NCI-H128 (cell line): ENCODE measurements around the gene ADI1.
"Not testable (repeated sequence)": the region's sequence is repeated elsewhere in the genome, so short reads cannot be mapped to it uniquely, and the experiment has no call there.

Experiments used
- DNase-seq: peaks from one replicate; lab custom pipeline; 2025; ENCODE audit not compliant: unreplicated experiment; lab: John Stamatoyannopoulos, UW

Gene ADI1

GRCh38 chr2:3494984-3495666 lies 24.2 kb downstream of the ADI1 start:
- no peak for DNase-seq

GRCh38 chr2:3493615-3494007 lies 25.7 kb downstream of the ADI1 start:
- no peak for DNase-seq

- no peak for DNase-seq
Measured at GRCh38 chr2:3492951-3493614, 26.2 kb downstream of the ADI1 start.

- DNase-seq, result not testable (repeated sequence)
Measured at GRCh38 chr2:3492475-3492787, 26.9 kb downstream of the ADI1 start.

GRCh38 chr2:3491716-3492474 lies 27.4 kb downstream of the ADI1 start:
- no peak for DNase-seq

GRCh38 chr2:3491306-3491705 lies 28.0 kb downstream of the ADI1 start:
- no peak for DNase-seq

DNA sequence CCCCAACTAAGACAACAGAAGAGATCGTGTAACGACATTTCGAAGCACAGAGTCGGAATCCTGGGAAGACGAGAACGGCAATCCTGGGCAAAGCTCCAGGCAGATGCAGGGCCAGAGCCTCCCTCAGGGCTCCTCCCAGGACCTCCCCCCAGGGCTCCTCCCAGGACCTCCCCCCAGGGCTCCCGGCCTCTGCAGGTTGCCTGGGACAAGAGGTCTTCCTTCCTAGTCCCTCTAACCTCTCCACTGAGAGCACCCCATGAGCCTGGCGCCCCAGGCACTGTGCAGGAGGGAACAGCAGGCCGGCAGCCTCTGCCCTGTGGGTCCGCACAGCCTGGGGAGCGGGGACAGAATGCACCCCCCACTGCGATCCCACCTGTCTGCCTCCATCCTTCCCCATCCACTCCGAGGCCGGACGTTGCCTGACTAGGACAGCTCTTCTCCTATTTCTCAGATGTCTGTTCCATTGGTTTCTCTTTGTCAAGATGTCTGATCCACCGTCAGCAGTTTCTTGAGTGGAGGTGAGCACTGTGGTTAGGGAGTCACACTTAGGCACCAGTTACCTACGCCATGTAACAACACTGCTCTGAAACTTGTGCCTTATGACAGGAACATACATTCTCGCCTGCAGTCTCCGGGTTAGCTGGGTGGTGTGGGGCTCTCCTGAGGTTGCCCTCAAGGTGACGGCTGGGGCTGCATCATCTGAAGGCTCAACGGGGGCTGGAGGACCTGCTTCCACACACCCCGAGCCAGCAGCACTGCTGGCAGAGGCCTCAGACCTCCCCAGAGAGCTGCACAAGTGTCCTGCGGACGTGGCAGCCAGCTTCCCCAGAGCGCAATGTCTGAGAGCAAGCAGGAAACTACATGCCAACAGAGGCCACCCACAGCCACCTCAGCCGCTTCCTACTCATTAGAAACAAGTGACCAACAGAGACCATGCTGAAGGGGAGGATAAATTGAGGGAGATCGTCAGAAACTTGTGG lies 28.9 kb downstream of the ADI1 start:
- no peak for DNase-seq

DNA sequence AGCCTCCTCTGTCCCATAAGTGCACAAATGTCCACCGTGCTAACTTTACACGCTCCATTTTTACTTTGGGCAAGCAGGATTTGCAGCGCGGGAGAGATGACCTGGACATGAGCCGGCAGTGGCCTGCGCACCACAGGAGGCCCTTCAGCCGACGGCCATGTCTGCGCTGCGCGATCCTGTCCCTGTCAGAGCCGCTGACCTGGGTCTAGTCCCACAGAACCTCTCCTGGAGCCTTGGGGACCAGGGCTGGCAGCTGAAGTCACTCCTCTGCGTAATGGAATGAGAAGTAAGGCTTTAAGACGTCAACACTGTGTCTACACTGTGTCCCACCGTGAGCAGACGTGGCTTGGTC lies 29.6 kb downstream of the ADI1 start:
- no peak for DNase-seq

DNA sequence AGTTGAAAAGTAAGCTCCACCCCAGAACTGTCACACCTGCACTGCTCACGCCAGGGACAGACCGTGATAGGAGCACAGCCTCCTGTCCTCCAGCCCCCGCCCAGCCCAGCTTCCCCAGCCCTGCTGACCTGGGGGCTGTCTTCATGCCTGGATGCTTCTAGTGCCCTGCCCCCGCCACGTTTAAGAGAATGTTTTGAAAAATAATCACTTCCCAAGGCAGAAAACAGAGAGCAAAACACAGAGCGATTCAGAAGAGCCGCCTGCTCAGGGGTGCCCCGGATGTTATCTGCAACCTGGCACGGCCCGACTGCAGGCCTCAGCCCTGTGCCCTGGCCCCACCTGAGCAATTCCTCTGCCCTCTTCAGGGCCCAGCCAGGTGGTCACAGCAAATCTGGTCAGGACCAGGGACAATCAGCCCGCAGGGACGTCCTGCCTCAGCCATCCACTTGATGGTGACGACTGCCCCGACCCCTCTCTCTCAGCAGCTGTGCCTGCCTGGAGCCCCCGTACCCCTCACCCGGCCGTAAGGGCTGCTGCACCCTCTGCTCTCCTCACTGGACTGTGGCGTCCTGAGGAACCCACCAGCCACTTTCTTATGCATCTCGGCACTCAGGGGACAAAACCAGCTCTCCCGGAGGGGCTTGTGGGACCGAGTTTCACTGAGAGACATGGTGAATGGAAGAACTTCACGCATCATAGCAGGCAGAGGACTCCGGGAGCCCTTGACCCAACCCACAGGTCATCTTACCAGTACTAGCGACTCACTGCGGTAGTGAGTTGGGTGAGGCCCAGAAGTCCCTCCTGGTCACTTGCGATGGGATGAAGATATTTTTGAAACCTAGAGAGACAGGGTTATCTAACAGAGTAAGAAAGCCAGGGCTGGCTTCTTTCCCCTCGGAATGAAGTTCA lies 30.2 kb downstream of the ADI1 start:
- no peak for DNase-seq

DNA sequence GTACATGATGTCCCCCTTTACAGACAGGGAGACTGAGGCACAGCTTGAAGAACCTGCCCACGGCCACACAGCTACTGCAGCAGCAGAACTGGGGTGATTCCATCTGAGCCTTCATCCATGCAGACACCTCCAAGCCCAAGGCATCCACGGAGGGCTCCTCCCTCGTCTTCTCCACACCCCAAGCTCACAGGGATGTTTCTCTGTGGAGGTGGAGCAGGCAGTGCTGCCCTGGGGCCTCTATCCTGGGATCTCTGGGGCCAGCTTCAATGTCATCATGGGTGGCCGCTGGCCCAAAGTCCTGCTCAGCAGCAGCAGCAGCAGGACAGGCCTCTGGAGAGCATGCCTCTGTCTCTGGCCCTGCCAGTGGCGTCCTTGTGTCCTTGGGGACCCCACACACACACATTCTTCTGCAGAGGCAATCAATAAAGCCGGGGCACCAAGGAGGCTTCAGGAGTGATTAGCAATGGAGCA lies 31.2 kb downstream of the ADI1 start:
- DNase-seq, result no peak

DNA sequence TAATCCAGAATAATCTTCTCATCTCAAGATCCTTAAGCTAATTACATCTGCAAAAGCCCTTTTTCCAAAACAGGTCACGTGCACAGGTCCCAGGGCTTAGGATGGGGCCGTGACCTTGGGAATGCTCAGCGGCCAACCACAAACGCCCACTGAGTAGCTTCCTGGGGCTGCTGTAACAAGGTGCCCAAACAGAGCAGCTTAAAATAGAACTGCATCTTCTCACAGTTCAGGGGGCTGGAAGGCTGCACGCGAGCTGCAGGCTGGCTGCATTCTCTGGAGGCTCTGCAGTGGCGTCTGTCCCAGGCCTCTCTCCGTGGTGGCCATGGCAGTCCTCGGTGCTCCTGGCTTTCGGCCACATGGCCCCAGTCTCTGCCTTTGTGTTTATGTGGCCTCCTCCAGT lies 31.9 kb downstream of the ADI1 start:
- DNase-seq, result no peak

DNA sequence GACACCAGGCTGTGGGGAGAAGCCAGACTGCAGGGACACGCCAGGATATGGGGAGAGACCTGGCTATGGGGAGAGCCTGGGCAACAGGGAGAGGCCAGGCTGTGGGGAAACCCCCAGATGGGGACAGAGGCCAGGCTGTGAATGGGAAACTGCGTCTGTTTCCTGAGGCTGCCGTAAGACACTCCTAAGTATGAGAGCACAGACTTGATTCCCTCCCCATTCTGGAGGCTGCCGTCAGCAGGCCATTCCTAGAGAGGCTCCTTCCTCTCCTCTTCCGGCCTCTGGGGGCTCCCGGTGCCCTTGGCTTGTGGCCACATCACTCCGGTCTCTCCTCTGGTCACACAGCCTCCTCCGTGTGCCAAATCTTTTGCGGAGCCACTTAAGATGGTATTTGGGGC lies 32.3 kb downstream of the ADI1 start:
- DNase-seq, result no peak

- no peak for DNase-seq
Measured at GRCh38 chr2:3486047-3487027, 33.0 kb downstream of the ADI1 start.

DNA sequence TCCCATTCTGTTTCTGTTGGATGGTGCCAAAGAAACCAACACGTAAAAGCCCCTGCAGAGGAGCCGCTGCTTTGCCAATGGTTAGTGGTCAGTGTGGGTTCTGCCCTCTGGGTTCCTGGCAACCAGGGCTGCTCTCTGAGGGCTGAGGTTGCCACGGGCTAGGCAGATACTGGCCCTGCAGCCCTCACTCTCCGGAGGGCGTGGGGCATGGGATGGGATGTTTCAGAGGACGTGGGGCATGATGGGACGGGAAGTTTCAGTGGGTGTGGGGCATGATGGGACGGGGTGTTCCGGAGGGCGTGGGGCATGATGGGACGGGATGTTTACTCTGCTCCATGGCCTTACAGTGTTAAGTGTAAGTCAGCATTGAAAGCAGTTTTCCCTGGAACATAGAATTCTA lies 34.2 kb downstream of the ADI1 start:
- no peak for DNase-seq

DNA sequence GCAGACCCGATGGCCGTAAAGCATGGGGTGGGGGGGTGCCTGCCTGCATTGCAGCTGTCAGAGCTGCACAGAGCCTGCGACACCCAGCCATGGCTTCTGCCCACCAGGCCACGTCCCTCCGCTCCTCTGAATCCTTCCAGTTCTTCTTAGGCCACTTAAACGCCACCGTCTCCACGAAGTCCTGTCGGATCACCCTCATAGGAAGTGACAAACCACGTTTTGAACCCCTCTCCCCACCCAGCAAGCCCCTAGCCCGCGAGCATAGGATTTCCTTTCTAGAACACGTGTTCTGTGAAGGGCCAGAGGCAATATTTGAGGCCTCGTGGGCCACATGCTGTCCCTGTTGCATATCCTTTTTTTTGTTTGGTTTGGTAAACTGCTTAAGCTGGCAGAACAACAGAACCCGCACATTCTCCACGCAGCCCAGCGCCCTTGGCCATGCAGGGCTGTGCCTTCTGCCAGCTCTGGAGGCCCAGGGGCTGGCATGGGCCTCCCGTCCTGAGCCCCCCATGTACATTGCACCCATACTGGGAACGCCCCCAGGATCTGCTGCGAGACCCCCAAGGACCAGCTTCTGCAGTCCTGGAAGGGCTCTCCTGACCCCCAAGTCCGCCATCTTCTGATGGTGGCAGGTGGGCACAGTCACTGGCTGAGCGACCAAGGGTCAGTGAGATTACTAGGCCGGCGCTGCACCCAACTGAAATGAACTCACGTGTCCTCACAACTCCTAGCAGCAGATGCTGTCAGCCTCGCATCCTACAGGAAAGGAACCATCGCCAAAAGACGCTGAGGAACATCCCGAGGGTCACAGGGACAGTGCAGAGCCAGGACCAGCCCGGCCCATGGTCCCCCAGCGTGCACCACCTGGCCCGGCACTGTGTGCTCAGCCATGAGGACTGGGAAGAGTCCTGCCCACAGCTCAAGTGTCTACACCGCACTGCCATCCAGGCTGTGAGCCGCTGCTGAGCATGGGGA lies 35.1 kb downstream of the ADI1 start:
- no peak for DNase-seq

DNA sequence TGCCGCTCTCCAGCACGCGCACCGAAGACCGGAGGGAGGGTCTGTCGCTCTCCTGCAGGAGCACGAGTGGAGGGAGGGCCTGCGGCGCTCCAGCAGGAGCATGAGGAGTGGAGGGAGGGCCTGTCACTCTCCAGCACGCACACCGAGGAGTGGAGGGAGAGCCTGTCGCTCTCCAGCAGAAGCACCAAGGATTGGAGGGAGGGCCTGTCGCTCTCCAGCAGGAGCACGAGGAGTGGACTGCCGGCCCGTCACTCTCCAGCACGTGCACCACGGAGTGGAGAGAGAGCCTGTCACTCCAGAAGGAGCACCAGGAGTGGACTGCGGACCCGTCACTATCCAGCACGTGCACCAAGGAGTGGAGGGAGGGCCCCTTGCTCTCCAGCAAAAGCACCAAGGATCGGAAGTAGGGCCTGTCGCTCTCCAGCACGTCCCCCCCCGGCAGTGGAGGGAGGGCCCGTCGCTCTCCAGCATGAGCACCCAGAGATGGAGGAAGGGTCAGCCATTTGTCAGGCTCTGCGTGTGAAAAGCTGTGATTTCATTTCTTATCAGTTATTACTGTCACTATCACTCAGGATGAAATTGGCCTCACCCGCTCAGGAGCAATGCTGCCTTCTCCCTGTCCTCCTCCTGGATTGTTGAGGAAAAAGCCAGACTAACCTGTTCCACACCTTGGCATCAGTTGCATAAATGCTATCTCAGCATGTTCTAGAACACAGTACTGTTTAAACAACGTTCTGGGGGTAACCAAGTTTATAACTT lies 35.9 kb downstream of the ADI1 start:
- no peak for DNase-seq

GRCh38 chr2:3482363-3482821 lies 36.9 kb downstream of the ADI1 start:
- no peak for DNase-seq
